Measurements from ENCODE around the gene HGS. TPM values are rescaled to one million over a fixed set of nuclear protein-coding genes. Genes with fewer than 3 reads are reported as not detected.

The HGS gene
- total RNA-seq, 1 donor from 2014 or later: 27.7 TPM

- no peak overlapping the region for H3K9ac ChIP-seq (ENCODE audit: low read depth in 1 of 3, low read length in 3 of 3)
- no peak overlapping the region for H3K4me3 ChIP-seq (ENCODE audit: low read length in 3 of 3)
- H3K36me3 ChIP-seq (ENCODE audit: control insufficient read depth in 3 of 3, insufficient read depth in 3 of 3, low read length in 3 of 3): peaks cover 74 to 83% (median 82%) of the 10 kb centered on the region in 3 donors
- no peak overlapping the region for H3K27ac ChIP-seq (ENCODE audit: low read depth, low read length)
- no peaks in the 10 kb centered on the region for H3K9me3 ChIP-seq (ENCODE audit: control insufficient read depth in 3 of 3, low read length in 3 of 3)
- H3K27me3 ChIP-seq (ENCODE audit: control insufficient read depth in 3 of 3, insufficient read depth in 3 of 3, low read length in 3 of 3): no peaks in the 10 kb centered on the region
- H3K4me1 ChIP-seq (ENCODE audit: control insufficient read depth in 3 of 3, insufficient read depth in 3 of 3, low read length in 3 of 3): peaks cover 0 to 3% (median 2%) of the 10 kb centered on the region in 3 donors
Observed at GRCh38 chr17:81691608-81692007, 7.8 kb downstream of the HGS start.

- Histone ChIP-seq H3K9me3 (ENCODE audit: control insufficient read depth in 3 of 3, low read length in 3 of 3) (no peaks in the 10 kb centered on the region), H3K27ac (ENCODE audit: low read depth, low read length) (no peak overlapping the region), H3K36me3 (ENCODE audit: control insufficient read depth in 3 of 3, insufficient read depth in 3 of 3, low read length in 3 of 3) (peaks cover 69 to 79% (median 73%) of the 10 kb centered on the region in 3 donors), H3K27me3 (ENCODE audit: control insufficient read depth in 3 of 3, insufficient read depth in 3 of 3, low read length in 3 of 3) (no peaks in the 10 kb centered on the region), H3K9ac (ENCODE audit: low read depth in 1 of 3, low read length in 3 of 3) (no peak overlapping the region), H3K4me3 (ENCODE audit: low read length in 3 of 3) (no peak overlapping the region), H3K4me1 (ENCODE audit: control insufficient read depth in 3 of 3, insufficient read depth in 3 of 3, low read length in 3 of 3) (peaks cover 0 to 19% (median 15%) of the 10 kb centered on the region in 3 donors)
Observed at GRCh38 chr17:81693509-81694210, 9.8 kb downstream of the HGS start.

GRCh38 chr17:81694810-81695209 is 11.0 kb downstream of the HGS start:
- no peaks in the 10 kb centered on the region for H3K27me3 ChIP-seq (ENCODE audit: control insufficient read depth in 3 of 3, insufficient read depth in 3 of 3, low read length in 3 of 3)
- no peak overlapping the region for H3K9ac ChIP-seq (ENCODE audit: low read depth in 1 of 3, low read length in 3 of 3)
- H3K27ac ChIP-seq (ENCODE audit: low read depth, low read length): no peak overlapping the region
- H3K9me3 ChIP-seq (ENCODE audit: control insufficient read depth in 3 of 3, low read length in 3 of 3): no peaks in the 10 kb centered on the region
- H3K4me1 ChIP-seq (ENCODE audit: control insufficient read depth in 3 of 3, insufficient read depth in 3 of 3, low read length in 3 of 3): peaks cover 0 to 19% (median 15%) of the 10 kb centered on the region in 3 donors
- peaks cover 62 to 72% (median 65%) of the 10 kb centered on the region in 3 donors for H3K36me3 ChIP-seq (ENCODE audit: control insufficient read depth in 3 of 3, insufficient read depth in 3 of 3, low read length in 3 of 3)
- no peak overlapping the region for H3K4me3 ChIP-seq (ENCODE audit: low read length in 3 of 3)

GRCh38 chr17:81695211-81695610 is 11.4 kb downstream of the HGS start:
- Histone ChIP-seq H3K4me3 (ENCODE audit: low read length in 3 of 3) (no peak overlapping the region), H3K9ac (ENCODE audit: low read depth in 1 of 3, low read length in 3 of 3) (no peak overlapping the region), H3K4me1 (ENCODE audit: control insufficient read depth in 3 of 3, insufficient read depth in 3 of 3, low read length in 3 of 3) (peaks cover 0 to 19% (median 15%) of the 10 kb centered on the region in 3 donors), H3K36me3 (ENCODE audit: control insufficient read depth in 3 of 3, insufficient read depth in 3 of 3, low read length in 3 of 3) (peaks cover 58 to 68% (median 62%) of the 10 kb centered on the region in 3 donors), H3K27me3 (ENCODE audit: control insufficient read depth in 3 of 3, insufficient read depth in 3 of 3, low read length in 3 of 3) (no peaks in the 10 kb centered on the region), H3K9me3 (ENCODE audit: control insufficient read depth in 3 of 3, low read length in 3 of 3) (no peaks in the 10 kb centered on the region), H3K27ac (ENCODE audit: low read depth, low read length) (no peak overlapping the region)

- H3K9ac ChIP-seq (ENCODE audit: low read depth in 1 of 3, low read length in 3 of 3): peak overlapping the region in 1 of 3 donors; percentile 33
- no peaks in the 10 kb centered on the region for H3K9me3 ChIP-seq (ENCODE audit: control insufficient read depth in 3 of 3, low read length in 3 of 3)
- peaks cover 56 to 68% (median 60%) of the 10 kb centered on the region in 3 donors for H3K36me3 ChIP-seq (ENCODE audit: control insufficient read depth in 3 of 3, insufficient read depth in 3 of 3, low read length in 3 of 3)
- H3K27ac ChIP-seq (ENCODE audit: low read depth, low read length): no peak overlapping the region
- peaks cover under 1 to 22% (median 17%) of the 10 kb centered on the region in 3 donors for H3K4me1 ChIP-seq (ENCODE audit: control insufficient read depth in 3 of 3, insufficient read depth in 3 of 3, low read length in 3 of 3)
- H3K4me3 ChIP-seq (ENCODE audit: low read length in 3 of 3): no peak overlapping the region
- H3K27me3 ChIP-seq (ENCODE audit: control insufficient read depth in 3 of 3, insufficient read depth in 3 of 3, low read length in 3 of 3): no peaks in the 10 kb centered on the region
Observed at GRCh38 chr17:81695801-81696200, 12.0 kb downstream of the HGS start.

GRCh38 chr17:81696218-81696941 is 12.6 kb downstream of the HGS start:
- peak overlapping the region; percentile 85 for H3K27ac ChIP-seq (ENCODE audit: low read depth, low read length)
- H3K36me3 ChIP-seq (ENCODE audit: control insufficient read depth in 3 of 3, insufficient read depth in 3 of 3, low read length in 3 of 3): peaks cover 59 to 68% (median 61%) of the 10 kb centered on the region in 3 donors
- H3K27me3 ChIP-seq (ENCODE audit: control insufficient read depth in 3 of 3, insufficient read depth in 3 of 3, low read length in 3 of 3): no peaks in the 10 kb centered on the region
- no peaks in the 10 kb centered on the region for H3K9me3 ChIP-seq (ENCODE audit: control insufficient read depth in 3 of 3, low read length in 3 of 3)
- H3K4me3 ChIP-seq (ENCODE audit: low read length in 3 of 3): no peak overlapping the region
- H3K4me1 ChIP-seq (ENCODE audit: control insufficient read depth in 3 of 3, insufficient read depth in 3 of 3, low read length in 3 of 3): peaks cover 6 to 28% (median 22%) of the 10 kb centered on the region in 3 donors
- peak overlapping the region in 1 of 3 donors; percentile 71 for H3K9ac ChIP-seq (ENCODE audit: low read depth in 1 of 3, low read length in 3 of 3)

- Histone ChIP-seq H3K27me3 (ENCODE audit: control insufficient read depth in 3 of 3, insufficient read depth in 3 of 3, low read length in 3 of 3) (no peaks in the 10 kb centered on the region), H3K9ac (ENCODE audit: low read depth in 1 of 3, low read length in 3 of 3) (peak overlapping the region in 1 of 3 donors; percentile 71), H3K36me3 (ENCODE audit: control insufficient read depth in 3 of 3, insufficient read depth in 3 of 3, low read length in 3 of 3) (peaks cover 54 to 63% (median 55%) of the 10 kb centered on the region in 3 donors), H3K4me1 (ENCODE audit: control insufficient read depth in 3 of 3, insufficient read depth in 3 of 3, low read length in 3 of 3) (peaks cover 17 to 39% (median 33%) of the 10 kb centered on the region in 3 donors), H3K4me3 (ENCODE audit: low read length in 3 of 3) (no peak overlapping the region), H3K27ac (ENCODE audit: low read depth, low read length) (peak overlapping the region; percentile 85), H3K9me3 (ENCODE audit: control insufficient read depth in 3 of 3, low read length in 3 of 3) (no peaks in the 10 kb centered on the region)
Observed at GRCh38 chr17:81697261-81698044, 13.6 kb downstream of the HGS start.

- Histone ChIP-seq H3K27me3 (ENCODE audit: control insufficient read depth in 3 of 3, insufficient read depth in 3 of 3, low read length in 3 of 3) (no peaks in the 10 kb centered on the region), H3K27ac (ENCODE audit: low read depth, low read length) (no peak overlapping the region), H3K4me3 (ENCODE audit: low read length in 3 of 3) (peak overlapping the region in 1 of 3 donors; percentile 98), H3K9ac (ENCODE audit: low read depth in 1 of 3, low read length in 3 of 3) (no peak overlapping the region), H3K9me3 (ENCODE audit: control insufficient read depth in 3 of 3, low read length in 3 of 3) (no peaks in the 10 kb centered on the region), H3K4me1 (ENCODE audit: control insufficient read depth in 3 of 3, insufficient read depth in 3 of 3, low read length in 3 of 3) (peaks cover 31 to 55% (median 45%) of the 10 kb centered on the region in 3 donors), H3K36me3 (ENCODE audit: control insufficient read depth in 3 of 3, insufficient read depth in 3 of 3, low read length in 3 of 3) (peaks cover 42 to 51% (median 44%) of the 10 kb centered on the region in 3 donors)
Observed at GRCh38 chr17:81700353-81701287, 16.8 kb downstream of the HGS start.

Measured in skeletal muscle tissue (tissue), 4 donors.